GM12875 (cell line): ENCODE measurements around the gene ZMYM5.
"Not testable (repeated sequence)": the region's sequence is repeated elsewhere in the genome, so short reads cannot be mapped to it uniquely, and the experiment has no call there.

Experiments
- H3K4me3 ChIP-seq: one replicate; pipeline ENCODE4 v1.5.1; 2011; ENCODE audit warnings: low read depth, low read length, control low read depth
- TF ChIP-seq, protein P1 (sequence below): IDR thresholded peaks from 2 replicates; pipeline ENCODE4 v1.5.1; 2011; ENCODE audit warnings: low read depth, mild to moderate bottlenecking, control low read depth, inconsistent platforms, low read length, moderate library complexity, borderline replicate concordance; ENCODE audit not compliant: insufficient read depth

ZMYM5 gene

DNA sequence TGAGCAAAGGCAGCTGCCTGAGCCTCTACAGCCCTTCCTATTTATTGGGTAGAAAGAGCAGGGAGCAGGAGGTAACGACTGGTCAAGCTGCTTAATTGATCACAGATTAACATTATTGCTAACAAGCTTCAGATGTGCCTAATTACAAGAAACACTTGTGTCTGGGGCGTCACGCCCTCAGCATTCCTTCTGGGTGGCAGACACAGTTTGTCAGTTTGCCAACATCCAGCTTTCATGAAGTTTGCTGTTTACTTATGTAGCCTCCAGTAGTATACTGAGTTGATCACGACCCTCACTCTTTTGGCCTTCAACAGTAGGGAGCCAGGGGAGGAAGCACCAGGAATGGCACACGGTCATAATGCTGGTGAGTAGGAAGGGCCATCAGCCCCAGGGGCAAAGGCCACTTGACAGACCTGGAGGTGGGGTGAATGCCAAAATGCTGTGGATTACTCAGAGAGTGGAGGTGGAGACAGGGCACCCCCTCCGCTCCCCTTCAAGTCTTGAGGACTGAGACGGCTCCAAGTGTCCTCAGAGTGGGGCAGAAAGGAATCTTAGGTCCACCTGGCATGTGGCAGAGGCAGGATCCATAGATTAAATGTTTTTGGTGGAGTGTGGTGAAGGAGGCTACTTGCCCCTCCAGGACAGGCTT is 45.8 kb downstream of the ZMYM5 start:
- TF ChIP-seq, protein P1, sequence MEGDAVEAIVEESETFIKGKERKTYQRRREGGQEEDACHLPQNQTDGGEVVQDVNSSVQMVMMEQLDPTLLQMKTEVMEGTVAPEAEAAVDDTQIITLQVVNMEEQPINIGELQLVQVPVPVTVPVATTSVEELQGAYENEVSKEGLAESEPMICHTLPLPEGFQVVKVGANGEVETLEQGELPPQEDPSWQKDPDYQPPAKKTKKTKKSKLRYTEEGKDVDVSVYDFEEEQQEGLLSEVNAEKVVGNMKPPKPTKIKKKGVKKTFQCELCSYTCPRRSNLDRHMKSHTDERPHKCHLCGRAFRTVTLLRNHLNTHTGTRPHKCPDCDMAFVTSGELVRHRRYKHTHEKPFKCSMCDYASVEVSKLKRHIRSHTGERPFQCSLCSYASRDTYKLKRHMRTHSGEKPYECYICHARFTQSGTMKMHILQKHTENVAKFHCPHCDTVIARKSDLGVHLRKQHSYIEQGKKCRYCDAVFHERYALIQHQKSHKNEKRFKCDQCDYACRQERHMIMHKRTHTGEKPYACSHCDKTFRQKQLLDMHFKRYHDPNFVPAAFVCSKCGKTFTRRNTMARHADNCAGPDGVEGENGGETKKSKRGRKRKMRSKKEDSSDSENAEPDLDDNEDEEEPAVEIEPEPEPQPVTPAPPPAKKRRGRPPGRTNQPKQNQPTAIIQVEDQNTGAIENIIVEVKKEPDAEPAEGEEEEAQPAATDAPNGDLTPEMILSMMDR, result no peak
- H3K4me3 ChIP-seq, result no peak overlapping the region

GRCh38 chr13:19817106-19817505 is 46.3 kb downstream of the ZMYM5 start:
- TF ChIP-seq, protein P1, result no peak
- no peak overlapping the region for H3K4me3 ChIP-seq

DNA sequence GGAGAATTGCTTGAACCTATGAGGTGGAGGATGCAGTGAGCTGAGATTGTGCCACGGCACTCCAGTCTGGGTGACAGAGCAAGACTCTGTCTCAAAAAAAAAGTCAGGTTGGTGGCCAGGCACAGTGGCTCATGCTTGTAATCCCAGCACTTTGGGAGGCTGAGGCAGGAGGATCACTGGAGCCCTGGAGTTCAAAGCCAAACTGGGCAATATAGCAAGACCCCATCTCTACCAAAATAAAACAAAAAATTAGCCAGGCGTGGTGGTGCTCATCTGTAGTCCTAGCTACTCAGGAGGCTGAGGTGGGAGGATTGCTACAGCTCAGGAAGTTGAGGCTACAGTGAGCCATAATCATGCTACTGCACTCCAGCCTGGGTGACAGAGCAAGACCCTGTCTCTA is 47.6 kb downstream of the ZMYM5 start:
- H3K4me3 ChIP-seq, result not testable (repeated sequence)

GRCh38 chr13:19810996-19811881 is 52.2 kb downstream of the ZMYM5 start:
- TF ChIP-seq, protein P1, result no peak
- H3K4me3 ChIP-seq, result no peak overlapping the region

DNA sequence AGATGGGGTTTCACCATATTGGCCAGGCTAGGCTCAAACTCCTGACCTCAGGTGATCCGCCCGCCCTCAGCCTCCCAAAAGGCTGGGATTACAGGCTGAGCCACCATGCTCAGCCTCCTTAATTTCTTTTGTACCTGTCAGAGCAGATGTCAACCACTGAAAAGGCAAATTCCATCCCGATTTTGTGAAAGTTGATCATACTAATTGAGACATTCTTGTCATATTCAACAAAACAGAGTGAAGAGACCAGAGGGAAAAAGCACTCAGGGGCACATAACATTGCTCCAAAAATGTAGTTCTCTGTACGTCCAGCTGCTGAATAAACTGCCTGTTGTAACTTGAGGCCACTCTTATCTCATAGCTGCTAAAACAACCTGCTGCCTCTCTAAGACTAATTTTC is 53.3 kb downstream of the ZMYM5 start:
- H3K4me3 ChIP-seq, result no peak overlapping the region
- TF ChIP-seq, protein P1, result no peak

DNA sequence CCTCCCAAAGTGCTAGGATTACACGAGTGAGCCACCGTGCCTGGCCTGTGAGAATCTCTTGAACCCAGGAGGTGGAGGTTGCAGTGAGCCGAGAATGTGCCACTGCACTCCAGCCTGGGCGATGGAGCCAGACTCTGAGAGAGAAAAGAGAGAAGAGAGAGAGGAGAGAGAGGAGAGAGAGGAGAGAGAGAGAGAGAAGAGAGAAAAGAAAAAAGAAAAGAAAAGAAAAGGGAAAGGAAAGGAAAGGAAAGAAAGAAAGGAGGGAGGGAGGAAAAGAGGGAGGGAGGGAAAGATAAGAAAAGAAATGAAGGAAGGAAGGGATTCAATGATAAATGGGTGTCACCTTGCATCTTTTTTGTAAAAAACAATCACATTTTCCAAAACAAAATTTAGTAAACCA is 57.7 kb downstream of the ZMYM5 start:
- TF ChIP-seq, protein P1, result no peak
- H3K4me3 ChIP-seq, result no peak overlapping the region

GRCh38 chr13:19795956-19796355 is 67.5 kb downstream of the ZMYM5 start:
- no peak overlapping the region for H3K4me3 ChIP-seq
- TF ChIP-seq, protein P1, result no peak
